CD4-positive, alpha-beta T cell (primary cell): ENCODE measurements around the gene EIF3A. TPM values are rescaled to one million over a fixed set of nuclear protein-coding genes. Genes with fewer than 3 reads are reported as not detected.

Experiments used
- ATAC-seq: fragments of 200-7000 bp; cut with Tn5 transposase; one replicate; pipeline ENCODE4 v1.10.0; 2022; ENCODE audit warnings: mild to moderate bottlenecking; ENCODE audit not compliant: poor library complexity
- CTCF ChIA-PET: fragments of 350-600 bp; sonication (Branson Sonifier 250); formaldehyde crosslinking; loops from one replicate; lab custom pipeline; 2021; ENCODE audit warnings: antibody characterized with exemption, inconsistent platforms; lab: Charles Lee
- POLR2A ChIA-PET: fragments of 350-600 bp; sonication (Branson Sonifier 250); formaldehyde crosslinking; loops from one replicate; lab custom pipeline; 2021; ENCODE audit warnings: antibody characterized with exemption, inconsistent platforms; lab: Charles Lee
- DNase-seq, 14 experiments: peaks; one replicate each; pipeline ENCODE4 v3.0.0-alpha.2; 2013 to 2020; ENCODE audit warnings: mixed read lengths in 2 of 14
- H3K27ac ChIP-seq, 2 donors: one replicate each; pipeline versions ENCODE4 v1.5.1 to v1.7.0; 2013; ENCODE audit warnings: low read length in 2 of 2, low read depth in 1 of 2, mild to moderate bottlenecking in 1 of 2
- H3K27me3 ChIP-seq, 2 experiments: 1 replicate in 1 of 2; 2 replicates in 1 of 2; pipeline versions ENCODE4 v1.6.1 to v1.7.0; 2013; ENCODE audit warnings: low read length in 2 of 2, control low read depth in 1 of 2, mild to moderate bottlenecking in 1 of 2, moderate library complexity in 1 of 2; ENCODE audit not compliant: insufficient read depth in 2 of 2, control insufficient read depth in 1 of 2
- H3K36me3 ChIP-seq: one replicate; pipeline ENCODE4 v1.6.1; 2013; ENCODE audit warnings: low read length, control low read depth; ENCODE audit not compliant: insufficient read depth
- H3K4me1 ChIP-seq: one replicate; pipeline ENCODE4 v1.6.1; 2013; ENCODE audit warnings: low read length, control low read depth; ENCODE audit not compliant: insufficient read depth
- H3K4me3 ChIP-seq: one replicate; pipeline ENCODE4 v1.5.1; 2013; ENCODE audit warnings: mild to moderate bottlenecking, low read length, moderate library complexity
- H3K9me3 ChIP-seq, 2 experiments: 1 replicate in 1 of 2; 2 replicates in 1 of 2; pipeline versions ENCODE4 v1.6.1 to v1.7.0; 2013; ENCODE audit warnings: low read length in 2 of 2, mild to moderate bottlenecking in 2 of 2, control low read depth in 1 of 2, moderate library complexity in 1 of 2; ENCODE audit not compliant: control insufficient read depth in 1 of 2, insufficient read depth in 1 of 2
- H3K27ac Mint-ChIP-seq: one replicate; pipeline ENCODE4 v1.8.0; 2020; ENCODE audit warnings: mixed read lengths
- H3K27me3 Mint-ChIP-seq: one replicate; pipeline ENCODE4 v1.8.0; 2021; ENCODE audit warnings: mixed read lengths
- H3K36me3 Mint-ChIP-seq: one replicate; pipeline ENCODE4 v1.8.0; 2021; ENCODE audit warnings: low read depth, mixed read lengths
- H3K4me1 Mint-ChIP-seq: one replicate; pipeline ENCODE4 v1.8.0; 2021; ENCODE audit warnings: low read depth, mixed read lengths
- H3K4me3 Mint-ChIP-seq: one replicate; pipeline ENCODE4 v1.8.0; 2020; ENCODE audit warnings: mild to moderate bottlenecking, mixed read lengths
- H3K9me3 Mint-ChIP-seq: one replicate; pipeline ENCODE4 v1.8.0; 2020; ENCODE audit warnings: mixed read lengths
- intact Hi-C, 2 experiments: fragments of 100-400 bp; cut with DNase I in 1 of 2; cut with micrococcal nuclease in 1 of 2; formaldehyde crosslinking; loops; one replicate each; pipeline versions ENCODE4 v1.15.1 to v1.9.0; 2023 to 2025; cut with DNase I, micrococcal nuclease
- total RNA-seq, 174 experiments: library from RNA in 2 of 174; stranded (reverse) in 2 of 174; gene quantifications; one replicate each; pipeline ENCODE4 v1.2.3 and lab custom pipeline; 2021 to 2026
- TF ChIP-seq, protein P1 (sequence below): fragments of 200-600 bp; IDR thresholded peaks from one replicate; pipeline ENCODE4 v1.8.0; 2022; ENCODE audit warnings: antibody characterized with exemption, mild to moderate bottlenecking

The EIF3A gene
- total RNA-seq, 2 experiments from 2014 or later = 129 TPM

DNA sequence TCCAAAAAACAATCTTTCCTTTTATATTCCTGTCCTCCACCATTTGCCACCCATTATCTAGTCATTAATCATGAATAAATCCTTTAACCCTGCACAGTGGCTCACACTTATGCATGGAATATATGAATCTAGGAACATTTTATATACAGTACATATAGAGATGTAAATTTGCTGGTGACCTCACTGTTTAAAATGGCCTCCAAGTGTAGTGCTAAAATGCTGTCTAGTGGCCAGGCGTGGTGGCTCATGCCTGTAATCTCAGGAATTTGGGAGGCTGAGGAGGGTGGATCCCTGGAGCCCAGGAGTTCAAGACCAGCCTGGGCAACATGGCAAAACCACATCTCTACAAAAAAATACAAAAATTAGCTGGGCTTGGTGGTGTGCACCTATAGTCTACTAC lies 41.5 kb downstream of the EIF3A start:
- POLR2A ChIA-PET = no interaction called here
- H3K9me3 Mint-ChIP-seq = no peaks in the 10 kb centered on the region
- H3K27ac Mint-ChIP-seq = no peak overlapping the region

GRCh38 chr10:119031496-119032059 lies 49.0 kb downstream of the EIF3A start:
- H3K36me3 ChIP-seq = peaks cover 31% of the 10 kb centered on the region
- no peaks in the 10 kb centered on the region for H3K27me3 ChIP-seq
- Mint-ChIP-seq H3K4me1 (peaks cover 23% of the 10 kb centered on the region), H3K4me3 (peak overlapping the region; percentile 86), H3K9me3 (no peaks in the 10 kb centered on the region), H3K27me3 (no peaks in the 10 kb centered on the region), H3K36me3 (peaks cover 35% of the 10 kb centered on the region), H3K27ac (no peak overlapping the region)
- no peaks in the 10 kb centered on the region for H3K9me3 ChIP-seq
- TF ChIP-seq, protein P1, sequence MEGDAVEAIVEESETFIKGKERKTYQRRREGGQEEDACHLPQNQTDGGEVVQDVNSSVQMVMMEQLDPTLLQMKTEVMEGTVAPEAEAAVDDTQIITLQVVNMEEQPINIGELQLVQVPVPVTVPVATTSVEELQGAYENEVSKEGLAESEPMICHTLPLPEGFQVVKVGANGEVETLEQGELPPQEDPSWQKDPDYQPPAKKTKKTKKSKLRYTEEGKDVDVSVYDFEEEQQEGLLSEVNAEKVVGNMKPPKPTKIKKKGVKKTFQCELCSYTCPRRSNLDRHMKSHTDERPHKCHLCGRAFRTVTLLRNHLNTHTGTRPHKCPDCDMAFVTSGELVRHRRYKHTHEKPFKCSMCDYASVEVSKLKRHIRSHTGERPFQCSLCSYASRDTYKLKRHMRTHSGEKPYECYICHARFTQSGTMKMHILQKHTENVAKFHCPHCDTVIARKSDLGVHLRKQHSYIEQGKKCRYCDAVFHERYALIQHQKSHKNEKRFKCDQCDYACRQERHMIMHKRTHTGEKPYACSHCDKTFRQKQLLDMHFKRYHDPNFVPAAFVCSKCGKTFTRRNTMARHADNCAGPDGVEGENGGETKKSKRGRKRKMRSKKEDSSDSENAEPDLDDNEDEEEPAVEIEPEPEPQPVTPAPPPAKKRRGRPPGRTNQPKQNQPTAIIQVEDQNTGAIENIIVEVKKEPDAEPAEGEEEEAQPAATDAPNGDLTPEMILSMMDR = no peak
- DNase-seq (no peak), ATAC-seq (no peak)
- peaks cover 13% of the 10 kb centered on the region for H3K4me1 ChIP-seq
- intact Hi-C loops = loop anchor here (2.0 to 5.0 kb wide), 3 partner anchors 36 to 464 kb away; no protein-coding TSS in a partner anchor
- no peak overlapping the region for H3K27ac ChIP-seq
- CTCF ChIA-PET = interaction anchor here (0.7 to 1.6 kb wide), 4 partner anchors 16 to 719 kb away, joined by 3 to 5 read pairs (median 3); partner anchors contain the start of gene DENND10
- POLR2A ChIA-PET = interaction anchor here (1.1 to 1.2 kb wide), 2 partner anchors 46 to 48 kb away, joined by 4 to 5 read pairs; partner anchors contain the start of gene EIF3A
- H3K4me3 ChIP-seq = no peak overlapping the region

More for the DNA sequence above, 41.5 kb downstream of the EIF3A start:
- Histone ChIP-seq H3K4me3 (no peak overlapping the region), H3K9me3 (no peaks in the 10 kb centered on the region), H3K27ac (no peak overlapping the region), H3K4me1 (peaks cover 4% of the 10 kb centered on the region), H3K36me3 (peaks cover 91% of the 10 kb centered on the region), H3K27me3 (no peaks in the 10 kb centered on the region)
- H3K27me3 Mint-ChIP-seq = no peaks in the 10 kb centered on the region
- H3K36me3 Mint-ChIP-seq = peaks cover 92% of the 10 kb centered on the region
- intact Hi-C loops = no loop called here
- CTCF ChIA-PET = no interaction called here
- ATAC-seq (no peak), DNase-seq (no peak)
- no peak overlapping the region for H3K4me3 Mint-ChIP-seq
- H3K4me1 Mint-ChIP-seq = peaks cover 12% of the 10 kb centered on the region
- TF ChIP-seq, protein P1 = no peak

DNA sequence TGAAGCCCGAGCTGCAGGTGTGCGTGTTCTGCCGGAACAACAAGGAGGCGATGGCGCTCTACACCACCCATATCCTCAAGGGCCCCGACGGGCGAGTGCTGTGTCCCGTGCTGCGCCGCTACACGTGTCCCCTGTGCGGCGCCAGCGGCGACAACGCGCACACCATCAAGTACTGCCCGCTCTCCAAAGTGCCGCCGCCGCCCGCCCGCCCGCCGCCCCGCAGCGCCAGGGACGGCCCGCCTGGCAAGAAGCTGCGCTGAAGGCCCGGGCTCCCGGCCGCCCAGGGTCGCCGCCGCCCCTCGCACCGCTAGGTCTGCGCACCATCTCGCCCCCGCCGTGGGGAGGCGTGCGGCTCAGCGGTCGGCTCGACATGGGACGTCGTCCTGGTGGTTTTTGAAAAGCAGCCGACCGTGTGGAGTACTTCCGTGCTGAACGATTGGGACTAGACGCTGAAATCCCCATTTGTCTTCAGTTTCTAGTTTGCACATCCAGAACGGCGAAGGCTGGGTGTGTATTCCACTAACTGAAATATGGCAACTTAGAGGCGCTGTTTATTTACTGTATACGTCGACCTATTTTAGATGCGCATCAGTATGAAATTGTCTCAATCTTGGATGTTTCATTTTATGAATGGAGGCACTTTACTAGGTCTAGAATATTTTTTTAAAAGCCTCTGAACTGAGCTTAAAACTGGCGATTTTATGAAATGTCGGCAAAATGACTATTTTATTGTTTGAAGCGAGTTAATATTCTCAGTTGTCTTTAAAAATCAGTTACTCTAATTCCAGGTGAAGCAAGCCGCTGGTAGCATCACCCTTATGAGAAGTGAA lies 50.0 kb downstream of the EIF3A start:
- H3K36me3 ChIP-seq = peaks cover 22% of the 10 kb centered on the region
- H3K4me3 ChIP-seq = peak overlapping the region; percentile 21
- TF ChIP-seq, protein P1 = no peak

More for the DNA sequence above, 50.0 kb downstream of the EIF3A start:
- ChIA-PET POLR2A (interaction anchor here (0.6 to 1.3 kb wide), 3 partner anchors 49 to 372 kb away, joined by 3 to 5 read pairs (median 4); partner anchors contain the start of genes DENND10 and EIF3A), CTCF (interaction anchor here (1.6 kb wide), 2 partner anchors 73 to 720 kb away, joined by 3 to 5 read pairs; partner anchors contain the start of gene DENND10)
- DNase-seq = peak; percentile 14 to 80 (median 44)
- intact Hi-C loops = loop anchor here (2.0 to 5.0 kb wide), 3 partner anchors 37 to 463 kb away; no protein-coding TSS in a partner anchor
- Mint-ChIP-seq H3K27me3 (no peaks in the 10 kb centered on the region), H3K9me3 (no peaks in the 10 kb centered on the region), H3K4me3 (peak overlapping the region; percentile 86), H3K36me3 (peaks cover 26% of the 10 kb centered on the region), H3K4me1 (peaks cover 23% of the 10 kb centered on the region), H3K27ac (no peak overlapping the region)
- Histone ChIP-seq H3K27me3 (no peaks in the 10 kb centered on the region), H3K27ac (no peak overlapping the region), H3K9me3 (no peaks in the 10 kb centered on the region), H3K4me1 (peaks cover 13% of the 10 kb centered on the region)
- peak; percentile 50 for ATAC-seq
